NOMO-1 treated with DMSO at 0.1 percent for 48 hours (cell line): ENCODE data around the gene VAV1.
"Not testable (repeated sequence)": the region's sequence is repeated elsewhere in the genome, so short reads cannot be mapped to it uniquely, and the experiment has no call there.

Source experiments
- DNase-seq: peaks from one replicate; lab custom pipeline; 2025; ENCODE audit not compliant: unreplicated experiment; lab: John Stamatoyannopoulos, UW

VAV1 gene

GRCh38 chr19:6812612-6813011 lies 40.1 kb downstream of the VAV1 start:
- no peak for DNase-seq

DNA sequence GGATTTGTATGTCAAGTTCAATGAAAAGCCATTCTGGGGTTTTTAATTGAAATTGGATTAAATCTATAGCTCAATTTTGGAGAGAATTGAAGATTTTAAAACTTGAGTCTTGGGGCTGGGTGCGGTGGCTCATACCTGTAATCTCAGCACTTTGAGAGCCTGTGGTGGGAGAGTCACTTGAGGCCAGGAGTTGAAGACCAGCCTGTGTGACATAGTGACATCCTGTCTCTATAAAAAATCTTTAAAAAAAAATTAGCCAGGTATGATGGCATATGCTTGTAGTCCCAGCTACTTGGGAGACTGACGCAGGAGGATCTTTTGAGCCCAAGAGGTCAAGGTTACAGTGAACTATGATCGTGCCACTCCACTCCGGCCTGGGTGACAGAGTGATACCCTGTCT lies 41.2 kb downstream of the VAV1 start:
- DNase-seq, result no peak

- no peak for DNase-seq
These were observed 44.7 kb downstream of the VAV1 start for GRCh38 chr19:6817179-6817578.

DNA sequence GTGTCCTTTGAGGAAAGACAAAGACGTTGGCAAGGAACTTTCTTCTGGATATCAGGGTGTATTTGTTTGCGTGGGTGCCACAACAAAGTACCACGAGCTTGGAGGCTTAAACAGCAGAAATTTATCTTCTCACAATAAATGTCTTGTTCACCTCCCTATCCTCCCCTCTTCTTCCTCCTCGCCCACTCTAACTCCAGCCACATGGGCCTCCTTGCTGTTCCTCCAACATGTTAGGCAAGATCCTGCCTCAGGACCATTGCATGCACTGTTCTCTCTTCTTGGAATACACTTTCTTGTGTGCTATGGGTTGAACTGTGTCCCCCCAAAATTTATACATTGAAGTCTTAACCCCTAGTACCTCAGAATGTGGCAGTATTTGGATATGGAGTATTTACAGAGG lies 45.7 kb downstream of the VAV1 start:
- no peak for DNase-seq

DNA sequence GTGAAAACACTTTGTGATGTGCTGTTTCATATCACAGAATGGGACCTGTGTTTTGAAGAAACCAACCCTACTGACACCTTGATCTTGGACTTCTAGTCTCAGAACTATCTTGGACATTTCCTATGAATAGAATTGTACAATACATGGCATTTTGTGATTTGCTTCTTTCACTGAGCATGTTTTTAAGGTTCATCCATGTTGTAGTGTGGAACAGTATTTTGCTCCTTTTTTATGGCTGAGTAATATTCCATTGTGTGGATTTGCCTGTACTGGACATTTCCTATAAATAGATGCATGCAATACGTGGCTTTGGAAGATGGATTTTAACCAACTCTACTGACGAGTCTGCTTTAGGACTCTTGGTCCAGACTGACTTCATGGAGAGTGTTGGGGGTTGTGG lies 46.8 kb downstream of the VAV1 start:
- DNase-seq, result no peak

DNA sequence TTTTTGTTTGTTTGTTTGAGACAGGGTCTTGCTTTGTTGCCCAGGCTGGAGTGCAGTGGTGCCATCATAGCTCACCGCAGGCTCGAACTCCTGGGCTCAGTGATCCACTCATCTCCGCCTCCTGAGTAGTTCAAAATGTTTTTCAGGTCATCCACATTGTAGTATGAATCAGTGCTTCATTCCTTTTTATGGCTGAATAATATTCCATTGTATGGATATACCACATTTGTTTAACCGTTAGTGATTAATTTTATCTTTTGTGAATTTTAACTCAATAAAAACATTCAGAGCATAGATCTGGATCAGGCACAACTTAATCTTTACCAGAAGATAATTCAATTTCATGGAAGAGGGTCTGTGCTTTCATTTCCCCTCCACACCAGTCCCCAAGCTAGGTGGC lies 47.7 kb downstream of the VAV1 start:
- no peak for DNase-seq

DNA sequence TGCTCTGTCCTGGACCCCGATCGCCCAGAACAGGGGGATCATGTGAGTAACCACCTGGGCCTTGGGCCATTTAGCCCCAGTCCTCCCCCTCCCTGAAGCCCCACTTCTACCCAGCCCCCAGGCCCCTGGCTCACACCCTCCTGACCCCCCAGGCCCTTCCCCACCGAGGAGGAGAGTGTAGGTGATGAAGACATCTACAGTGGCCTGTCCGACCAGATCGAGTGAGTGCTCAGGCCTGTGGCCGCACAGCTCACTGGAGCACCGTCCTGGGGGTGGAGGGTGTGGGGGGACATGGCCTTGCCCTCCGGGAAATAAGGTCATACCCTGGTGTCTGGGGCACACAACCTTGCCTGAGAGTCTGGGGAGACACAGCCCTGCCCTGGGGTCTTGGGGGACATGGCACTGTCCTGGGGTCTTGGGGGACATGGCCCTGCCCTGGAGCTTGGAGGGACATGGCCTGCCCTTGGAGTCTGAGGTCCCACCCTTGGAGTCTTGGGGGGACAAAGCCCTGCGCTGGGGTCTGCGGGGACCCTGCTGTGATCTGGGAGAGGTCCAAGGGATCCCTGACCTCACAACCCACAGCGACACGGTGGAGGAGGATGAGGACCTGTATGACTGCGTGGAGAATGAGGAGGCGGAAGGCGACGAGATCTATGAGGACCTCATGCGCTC lies 49.3 kb downstream of the VAV1 start:
- DNase-seq, result no peak

GRCh38 chr19:6822311-6822670 lies 49.8 kb downstream of the VAV1 start:
- DNase-seq, result no peak

- DNase-seq, result no peak
These were observed 52.7 kb downstream of the VAV1 start for GRCh38 chr19:6825076-6825774.

DNA sequence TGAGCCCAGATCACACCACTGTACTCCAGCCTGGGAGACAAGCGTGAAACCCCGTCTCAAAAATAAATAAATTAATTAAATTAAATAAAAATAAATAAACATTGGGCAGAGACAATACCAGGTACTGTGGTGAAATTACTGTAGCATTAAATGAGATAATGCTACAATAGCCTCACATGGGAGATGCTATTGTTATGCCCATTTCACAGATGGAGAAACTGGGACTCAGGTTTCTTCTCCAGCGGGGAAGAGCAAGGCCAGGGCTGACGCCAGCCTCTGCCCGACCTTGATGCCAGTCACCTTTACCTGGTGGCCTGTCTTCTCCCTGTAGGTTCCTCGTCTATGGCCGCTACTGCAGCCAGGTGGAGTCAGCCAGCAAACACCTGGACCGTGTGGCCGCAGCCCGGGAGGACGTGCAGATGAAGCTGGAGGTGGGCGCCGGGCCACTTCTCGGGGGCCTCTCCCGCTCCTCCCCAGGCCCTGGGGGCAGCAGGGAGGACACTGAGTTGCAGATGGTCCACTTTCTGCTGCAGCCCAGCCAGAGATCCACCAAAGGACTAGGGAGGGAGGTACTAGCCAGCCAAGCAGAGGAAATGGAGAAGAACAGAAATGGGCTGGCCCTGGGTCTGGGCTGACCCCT lies 53.9 kb downstream of the VAV1 start:
- DNase-seq, result no peak

GRCh38 chr19:6828306-6828697 lies 55.8 kb downstream of the VAV1 start:
- no peak for DNase-seq

- peak; percentile 21 for DNase-seq
These were observed 56.5 kb downstream of the VAV1 start for GRCh38 chr19:6828698-6829633.

GRCh38 chr19:6829829-6830228 lies 57.3 kb downstream of the VAV1 start:
- DNase-seq, result not testable (repeated sequence)

GRCh38 chr19:6831084-6831483 lies 58.6 kb downstream of the VAV1 start:
- DNase-seq, result peak; percentile 37

- no peak for DNase-seq
These were observed 59.9 kb downstream of the VAV1 start for GRCh38 chr19:6832412-6832811.

DNA sequence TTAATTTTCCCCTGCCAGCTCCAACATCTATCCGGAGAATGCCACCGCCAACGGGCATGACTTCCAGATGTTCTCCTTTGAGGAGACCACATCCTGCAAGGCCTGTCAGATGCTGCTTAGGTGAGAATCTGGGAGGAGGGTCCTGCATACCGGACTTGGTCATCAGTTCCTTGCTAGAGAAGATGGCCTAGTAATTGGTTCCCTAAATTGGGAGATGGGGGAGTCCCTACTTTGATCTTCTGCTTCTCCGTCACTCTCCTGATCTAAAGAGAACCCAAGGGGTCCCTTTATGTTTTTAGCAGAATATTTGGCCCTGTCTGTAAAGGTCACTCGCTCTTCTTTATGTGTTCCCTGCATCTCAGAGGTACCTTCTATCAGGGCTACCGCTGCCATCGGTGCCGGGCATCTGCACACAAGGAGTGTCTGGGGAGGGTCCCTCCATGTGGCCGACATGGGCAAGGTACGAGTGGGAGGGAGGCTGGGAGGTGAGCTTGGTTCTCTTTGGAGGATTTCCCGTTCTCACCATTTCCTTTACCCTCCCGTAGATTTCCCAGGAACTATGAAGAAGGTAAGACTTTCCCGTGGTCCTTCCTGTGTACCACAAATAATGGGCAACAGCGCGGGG lies 60.8 kb downstream of the VAV1 start:
- DNase-seq, result no peak

GRCh38 chr19:6834433-6834832 lies 61.9 kb downstream of the VAV1 start:
- DNase-seq, result no peak

DNA sequence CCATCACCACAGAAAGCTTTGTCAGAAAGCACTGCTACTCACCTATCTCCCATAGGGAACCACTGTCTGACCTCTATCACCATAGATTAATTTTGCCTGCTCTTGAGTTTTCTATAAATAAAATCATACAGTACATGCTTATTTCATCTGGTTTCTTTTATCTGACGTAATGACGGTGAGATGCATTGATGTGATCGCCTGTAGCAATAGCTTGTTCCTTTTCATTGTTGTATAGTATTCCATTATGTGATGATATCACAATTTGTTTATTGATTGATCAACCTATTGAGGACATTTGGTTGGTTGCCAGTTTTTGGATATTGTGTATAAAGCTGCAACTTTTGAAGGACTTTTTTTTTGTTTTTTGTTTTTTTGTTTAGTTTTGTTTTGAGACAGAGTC lies 63.0 kb downstream of the VAV1 start:
- no peak for DNase-seq

GRCh38 chr19:6837525-6837924 lies 65.0 kb downstream of the VAV1 start:
- DNase-seq, result no peak

DNA sequence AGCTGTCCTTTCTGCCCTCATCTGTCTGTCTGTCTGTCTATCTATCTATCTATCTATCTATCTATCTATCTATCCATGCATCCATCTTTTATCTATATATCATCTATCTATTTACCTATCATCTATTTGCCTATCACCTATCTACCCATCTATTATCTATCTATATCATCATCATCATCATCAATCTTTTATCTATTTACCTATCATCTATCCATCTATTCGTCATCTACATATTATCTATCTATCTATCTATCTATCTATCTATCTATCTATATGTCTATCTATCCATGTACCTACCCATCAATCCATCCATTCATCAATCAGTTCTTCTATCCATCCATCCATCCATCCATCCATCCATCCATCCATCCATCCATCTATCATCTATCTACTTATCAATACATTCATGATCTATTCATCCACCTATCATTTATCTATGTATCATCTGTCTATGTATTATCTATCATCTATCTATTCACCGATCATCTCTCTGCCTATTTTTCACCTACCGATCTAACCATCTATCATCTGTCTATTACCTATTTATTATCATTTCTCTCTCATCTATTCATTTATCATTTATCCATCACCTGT lies 65.7 kb downstream of the VAV1 start:
- no peak for DNase-seq
